ES-I3 (cell line): Measurements from ENCODE around the gene SMIM24.

ENCODE experiments used
- H3K36me3 ChIP-seq: 2 replicates; pipeline ENCODE4 v1.6.1; 2013; ENCODE audit warnings: mild to moderate bottlenecking, low read length, control low read depth, moderate library complexity; ENCODE audit not compliant: insufficient read depth
- H3K4me1 ChIP-seq: 2 replicates; pipeline ENCODE4 v1.6.1; 2013; ENCODE audit warnings: mild to moderate bottlenecking, control low read depth, low read length; ENCODE audit not compliant: insufficient read depth
- H3K9ac ChIP-seq: 2 replicates; pipeline ENCODE4 v1.6.1; 2013; ENCODE audit warnings: low read depth, mild to moderate bottlenecking, low read length, moderate library complexity
- H3K9me3 ChIP-seq: 2 replicates; pipeline ENCODE4 v1.6.1; 2013; ENCODE audit warnings: mild to moderate bottlenecking, low read length, moderate library complexity; ENCODE audit not compliant: control insufficient read depth, insufficient read depth

Gene SMIM24

GRCh38 chr19:3496392-3497273 is 16.3 kb upstream of the SMIM24 start:
- no peaks in the 10 kb centered on the region for H3K4me1 ChIP-seq
- H3K9me3 ChIP-seq, result no peaks in the 10 kb centered on the region
- H3K36me3 ChIP-seq, result no peaks in the 10 kb centered on the region; the same call in none of the 2 replicates
- H3K9ac ChIP-seq, result no peak overlapping the region

GRCh38 chr19:3494559-3494958 is 14.2 kb upstream of the SMIM24 start:
- Histone ChIP-seq H3K36me3 (no peaks in the 10 kb centered on the region; the same call in none of the 2 replicates), H3K4me1 (no peaks in the 10 kb centered on the region), H3K9ac (no peak overlapping the region), H3K9me3 (no peaks in the 10 kb centered on the region)

GRCh38 chr19:3494051-3494450 is 13.7 kb upstream of the SMIM24 start:
- Histone ChIP-seq H3K4me1 (no peaks in the 10 kb centered on the region), H3K9ac (no peak overlapping the region), H3K9me3 (no peaks in the 10 kb centered on the region), H3K36me3 (no peaks in the 10 kb centered on the region; the same call in none of the 2 replicates)

GRCh38 chr19:3493651-3494050 is 13.3 kb upstream of the SMIM24 start:
- Histone ChIP-seq H3K36me3 (no peaks in the 10 kb centered on the region; the same call in none of the 2 replicates), H3K4me1 (no peaks in the 10 kb centered on the region), H3K9me3 (no peaks in the 10 kb centered on the region), H3K9ac (no peak overlapping the region)

- H3K36me3 ChIP-seq, result no peaks in the 10 kb centered on the region; the same call in none of the 2 replicates
- no peak overlapping the region for H3K9ac ChIP-seq
- H3K4me1 ChIP-seq, result no peaks in the 10 kb centered on the region
- no peaks in the 10 kb centered on the region for H3K9me3 ChIP-seq
Observed at GRCh38 chr19:3492919-3493318, 12.6 kb upstream of the SMIM24 start.

GRCh38 chr19:3492131-3492839 is 12.0 kb upstream of the SMIM24 start:
- Histone ChIP-seq H3K36me3 (no peaks in the 10 kb centered on the region; the same call in none of the 2 replicates), H3K9me3 (no peaks in the 10 kb centered on the region), H3K4me1 (no peaks in the 10 kb centered on the region), H3K9ac (no peak overlapping the region)

GRCh38 chr19:3491396-3492119 is 11.2 kb upstream of the SMIM24 start:
- no peaks in the 10 kb centered on the region for H3K9me3 ChIP-seq
- no peak overlapping the region for H3K9ac ChIP-seq
- no peaks in the 10 kb centered on the region; the same call in none of the 2 replicates for H3K36me3 ChIP-seq
- H3K4me1 ChIP-seq, result no peaks in the 10 kb centered on the region

- peaks cover 9% of the 10 kb centered on the region; the same call in 1 of the 2 replicates for H3K4me1 ChIP-seq
- no peak within 1 kb of the TSS for H3K9ac ChIP-seq
- H3K36me3 ChIP-seq, result no peaks in the 10 kb centered on the region; the same call in 1 of the 2 replicates
- H3K9me3 ChIP-seq, result no peaks in the 10 kb centered on the region
Observed at GRCh38 chr19:3483226-3483628, 2.9 kb upstream of the SMIM24 start, which contains the start of gene SMIM44. SMIM44 (minus strand) TSS chr19:3483441; CDS start chr19:3483403, 38 bp downstream.

- no peak overlapping the region for H3K9ac ChIP-seq
- no peaks in the 10 kb centered on the region for H3K9me3 ChIP-seq
- H3K4me1 ChIP-seq, result peaks cover 9% of the 10 kb centered on the region; the same call in 1 of the 2 replicates
- no peaks in the 10 kb centered on the region for H3K36me3 ChIP-seq
Observed at GRCh38 chr19:3482507-3483225, 2.3 kb upstream of the SMIM24 start.

- Histone ChIP-seq H3K36me3 (no peaks in the 10 kb centered on the region), H3K4me1 (peaks cover 9% of the 10 kb centered on the region; the same call in 1 of the 2 replicates), H3K9me3 (no peaks in the 10 kb centered on the region), H3K9ac (no peak overlapping the region)
Observed at GRCh38 chr19:3481241-3482090, 1.1 kb upstream of the SMIM24 start.

- Histone ChIP-seq H3K9me3 (no peaks in the 10 kb centered on the region), H3K9ac (peak overlapping the region; percentile 46; the same call in 1 of the 2 replicates), H3K36me3 (no peaks in the 10 kb centered on the region), H3K4me1 (peaks cover 9% of the 10 kb centered on the region; the same call in 1 of the 2 replicates)
Observed at GRCh38 chr19:3479834-3480215, 500 bp downstream of the SMIM24 start.

GRCh38 chr19:3479177-3479833 is 1.0 kb downstream of the SMIM24 start:
- Histone ChIP-seq H3K9ac (peak overlapping the region; percentile 53; the same call in 1 of the 2 replicates), H3K36me3 (no peaks in the 10 kb centered on the region), H3K4me1 (peaks cover 9% of the 10 kb centered on the region; the same call in 1 of the 2 replicates), H3K9me3 (no peaks in the 10 kb centered on the region)
